ENCODE measurements around the gene TCTA.

- no peak for TF ChIP-seq CTCF (conservative IDR thresholded peaks at IDR 0.05; ENCODE audit: low read length)
- no peak for TF ChIP-seq EZH2phosphoT487 (IDR thresholded peaks at IDR 0.05; ENCODE audit: borderline replicate concordance)
Observed at GRCh38 chr3:49462222-49462621, 50.0 kb downstream of the TCTA start.
